SK-N-SH (cell line): ENCODE results near the gene PAQR6. TPM values are rescaled to one million over a fixed set of nuclear protein-coding genes. Genes with fewer than 3 reads are reported as not detected.

Source experiments
- CTCF ChIA-PET: fragments of 300-600, 350-600 bp; formaldehyde crosslinking; extraction: SDS; loops from one replicate; lab custom pipeline; 2021; lab: Yijun Ruan, JAX
- POLR2A ChIA-PET: fragments of 350-600 bp; sonication (Branson Sonifier 250); formaldehyde crosslinking; extraction: SDS; loops from one replicate; lab custom pipeline; 2020; ENCODE audit warnings: antibody characterized with exemption, inconsistent platforms; lab: Yijun Ruan, JAX
- DNase-seq: peaks from one replicate; pipeline ENCODE4 v3.0.0; 2012
- H2AFZ ChIP-seq: fragments of 200-600 bp; sonication (generic); 2 replicates; pipeline ENCODE4 v1.8.1; 2016; ENCODE audit warnings: antibody characterized with exemption, mild to moderate bottlenecking, low read depth
- H3F3A ChIP-seq: fragments of 200-600 bp; sonication (generic); replicated peaks from 2 replicates; pipeline ENCODE3; 2016; ENCODE audit warnings: antibody characterized with exemption, mild to moderate bottlenecking; ENCODE audit not compliant: insufficient read depth
- H3K27ac ChIP-seq, 2 experiments: fragments of 200-500 bp in 1 of 2; fragments of 200-600 bp in 1 of 2; sonication (Bioruptor generic) in 1 of 2; sonication (generic), shearing (Covaris generic) in 1 of 2; 2 replicates each; pipeline versions ENCODE4 v1.5.1 to v1.6.1; 2014 to 2016; ENCODE audit warnings: low read depth in 2 of 2, inconsistent platforms in 1 of 2, low read length in 1 of 2, mild to moderate bottlenecking in 1 of 2, mixed read lengths in 1 of 2
- H3K27me3 ChIP-seq: fragments of 200-600 bp; sonication (generic), shearing (Covaris generic); 2 replicates; pipeline ENCODE4 v1.6.1; 2016; ENCODE audit warnings: mixed run types; ENCODE audit not compliant: insufficient read depth
- H3K36me3 ChIP-seq, 2 experiments: fragments of 200-500 bp in 1 of 2; fragments of 200-600 bp in 1 of 2; sonication (Bioruptor generic) in 1 of 2; sonication (generic) in 1 of 2; replicated peaks in 1 of 2; 2 replicates each; pipeline versions ENCODE3 to v1.5.1; 2014 to 2016; ENCODE audit warnings: low read length in 1 of 2, mild to moderate bottlenecking in 1 of 2; ENCODE audit not compliant: insufficient read depth in 2 of 2, control insufficient read depth in 1 of 2
- H3K4me1 ChIP-seq, 2 experiments: fragments of 200-500 bp in 1 of 2; fragments of 200-600 bp in 1 of 2; sonication (Bioruptor generic) in 1 of 2; sonication (generic), shearing (Covaris generic) in 1 of 2; 2 replicates each; pipeline versions ENCODE4 v1.5.1 to v1.6.1; 2014 to 2016; ENCODE audit warnings: low read depth in 1 of 2, low read length in 1 of 2, mixed run types in 1 of 2; ENCODE audit not compliant: insufficient read depth in 2 of 2, control insufficient read depth in 1 of 2
- H3K4me2 ChIP-seq: fragments of 200-600 bp; sonication (generic), shearing (Covaris generic); 2 replicates; pipeline ENCODE4 v1.6.1; 2017; ENCODE audit warnings: mixed run types
- H3K4me3 ChIP-seq, 2 experiments: fragments of 200-500 bp in 1 of 2; fragments of 200-600 bp in 1 of 2; sonication (Bioruptor generic) in 1 of 2; sonication (generic), shearing (Covaris generic) in 1 of 2; 2 replicates each; pipeline versions ENCODE4 v1.5.1 to v1.8.1; 2014 to 2016; ENCODE audit warnings: low read depth in 2 of 2, inconsistent platforms in 1 of 2, low read length in 1 of 2, mild to moderate bottlenecking in 1 of 2, mixed read lengths in 1 of 2, moderate library complexity in 1 of 2
- H3K79me2 ChIP-seq: fragments of 200-600 bp; sonication (generic); 2 replicates; pipeline ENCODE4 v1.8.1; 2017; ENCODE audit warnings: mild to moderate bottlenecking; ENCODE audit not compliant: insufficient read depth
- H3K9ac ChIP-seq: fragments of 200-600 bp; sonication (generic); 2 replicates; pipeline ENCODE4 v1.6.1; 2017; ENCODE audit warnings: mixed run types
- H3K9me2 ChIP-seq: fragments of 200-600 bp; sonication (generic); 2 replicates; pipeline ENCODE4 v1.6.1; 2017; ENCODE audit warnings: mixed run types
- H3K9me3 ChIP-seq: fragments of 200-600 bp; sonication (generic); 2 replicates; pipeline ENCODE4 v1.6.1; 2017; ENCODE audit warnings: mixed run types, mild to moderate bottlenecking, moderate library complexity
- H4K20me1 ChIP-seq: fragments of 200-600 bp; sonication (generic); 2 replicates; pipeline ENCODE4 v1.6.1; 2017; ENCODE audit warnings: mild to moderate bottlenecking, mixed run types; ENCODE audit not compliant: insufficient read depth
- EP300 ChIP-seq, 2 experiments: IDR thresholded peaks; 2 replicates each; pipeline versions ENCODE4 v1.4.0 to v1.6.1; 2012; ENCODE audit warnings: borderline replicate concordance in 1 of 2, low read depth in 1 of 2, low read length in 1 of 2
- GABPA ChIP-seq: IDR thresholded peaks from 2 replicates; pipeline ENCODE4 v1.4.0; 2012; ENCODE audit warnings: low read depth, mild to moderate bottlenecking
- MEF2A ChIP-seq: IDR thresholded peaks from 2 replicates; pipeline ENCODE4 v1.4.0; 2012; ENCODE audit warnings: low read depth, borderline replicate concordance
- NFIC ChIP-seq: IDR thresholded peaks from 2 replicates; pipeline ENCODE4 v1.4.0; 2012; ENCODE audit warnings: borderline replicate concordance
- PBX3 ChIP-seq: IDR thresholded peaks from 2 replicates; pipeline ENCODE4; 2012
- POLR2AphosphoS5 ChIP-seq: IDR thresholded peaks from 2 replicates; pipeline ENCODE4 v1.6.1; 2012; ENCODE audit warnings: low read depth, low read length
- RAD21 ChIP-seq: IDR thresholded peaks from 2 replicates; pipeline ENCODE4 v1.6.1; 2012; ENCODE audit warnings: mild to moderate bottlenecking, low read length
- RCOR1 ChIP-seq: fragments of 150-350 bp; IDR thresholded peaks from 2 replicates; pipeline ENCODE4 v1.6.1; 2017; ENCODE audit warnings: antibody characterized with exemption, low read length
- SIN3A ChIP-seq: IDR thresholded peaks from 2 replicates; pipeline ENCODE4 v1.6.1; 2012; ENCODE audit warnings: low read depth, mild to moderate bottlenecking, low read length, moderate library complexity, borderline replicate concordance
- TAF1 ChIP-seq: IDR thresholded peaks from 2 replicates; pipeline ENCODE4 v1.6.1; 2012; ENCODE audit warnings: low read depth, mild to moderate bottlenecking, low read length, moderate library complexity, borderline replicate concordance
- YY1 ChIP-seq: IDR thresholded peaks from 2 replicates; pipeline ENCODE4 v1.4.0; 2012; ENCODE audit warnings: low read depth, mild to moderate bottlenecking
- WGBS: methylation state at CpG from one replicate; pipeline ENCODE4 v1.1.6; 2017; ENCODE audit warnings: low lambda C conversion rate; 5-methylcytosine and 5-hydroxymethylcytosine counted together
- polyA plus RNA-seq, 3 experiments: library from polyadenylated mRNA; depleted of rRNA; stranded (reverse); fragments of >200 nt; gene quantifications; 2 replicates each; pipeline ENCODE4 v1.2.3, GENCODE V29; 2012
- TF ChIP-seq, protein P1 (sequence below): fragments of 200-600 bp; sonication (generic); IDR thresholded peaks from 2 replicates; pipeline ENCODE4 v1.6.1; 2017; ENCODE audit warnings: antibody characterized with exemption, mild to moderate bottlenecking, moderate library complexity

The PAQR6 gene
- polyA plus RNA-seq, 1 of the 3 experiments (the other 2 are of a cell fraction) = 2.4 TPM

- H3K4me2 ChIP-seq = no peak overlapping the region
- peaks cover 9 to 49% of the 10 kb centered on the region in 2 experiments for H3K36me3 ChIP-seq
- no peak overlapping the region for H3K4me3 ChIP-seq
- H3K27me3 ChIP-seq = no peaks in the 10 kb centered on the region
- ChIA-PET POLR2A (no interaction called here), CTCF (interaction anchor here (0.9 to 1.1 kb wide), 2 partner anchors 12 to 26 kb away, joined by 3 to 4 read pairs; no protein-coding TSS in a partner anchor)
- 82% methylated on average over 5 of the region's 5 CpGs for WGBS
- no peaks in the 10 kb centered on the region for H3K9me2 ChIP-seq
- no peak overlapping the region for H3K9ac ChIP-seq
- H3K4me1 ChIP-seq = peaks cover 0 to 14% of the 10 kb centered on the region in 2 experiments; a peak in 3 of 4 replicates
- peaks cover 20% of the 10 kb centered on the region for H3F3A ChIP-seq
- 0 out of 2 replicates have a peak, but pooled peaks cover 4% of the 10 kb centered on the region for H4K20me1 ChIP-seq
- H3K9me3 ChIP-seq = no peaks in the 10 kb centered on the region
- H3K79me2 ChIP-seq = peaks cover 72% of the 10 kb centered on the region
- H2AFZ ChIP-seq = no peak overlapping the region
- DNase-seq = no peak
- H3K27ac ChIP-seq = no peak overlapping the region
- no peak for TF ChIP-seq TAF1
- no peak for TF ChIP-seq MEF2A
- TF ChIP-seq GABPA = no peak
- TF ChIP-seq, protein P1, sequence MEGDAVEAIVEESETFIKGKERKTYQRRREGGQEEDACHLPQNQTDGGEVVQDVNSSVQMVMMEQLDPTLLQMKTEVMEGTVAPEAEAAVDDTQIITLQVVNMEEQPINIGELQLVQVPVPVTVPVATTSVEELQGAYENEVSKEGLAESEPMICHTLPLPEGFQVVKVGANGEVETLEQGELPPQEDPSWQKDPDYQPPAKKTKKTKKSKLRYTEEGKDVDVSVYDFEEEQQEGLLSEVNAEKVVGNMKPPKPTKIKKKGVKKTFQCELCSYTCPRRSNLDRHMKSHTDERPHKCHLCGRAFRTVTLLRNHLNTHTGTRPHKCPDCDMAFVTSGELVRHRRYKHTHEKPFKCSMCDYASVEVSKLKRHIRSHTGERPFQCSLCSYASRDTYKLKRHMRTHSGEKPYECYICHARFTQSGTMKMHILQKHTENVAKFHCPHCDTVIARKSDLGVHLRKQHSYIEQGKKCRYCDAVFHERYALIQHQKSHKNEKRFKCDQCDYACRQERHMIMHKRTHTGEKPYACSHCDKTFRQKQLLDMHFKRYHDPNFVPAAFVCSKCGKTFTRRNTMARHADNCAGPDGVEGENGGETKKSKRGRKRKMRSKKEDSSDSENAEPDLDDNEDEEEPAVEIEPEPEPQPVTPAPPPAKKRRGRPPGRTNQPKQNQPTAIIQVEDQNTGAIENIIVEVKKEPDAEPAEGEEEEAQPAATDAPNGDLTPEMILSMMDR = no peak
- TF ChIP-seq EP300 (IDR thresholded peaks at IDR 0.05; ENCODE audit: borderline replicate concordance in 1 of 2, low read depth in 1 of 2, low read length in 1 of 2) = no peak
- TF ChIP-seq NFIC = no peak
- TF ChIP-seq SIN3A = no peak
- no peak for TF ChIP-seq RCOR1
- TF ChIP-seq PBX3 = no peak
- no peak for TF ChIP-seq RAD21
- TF ChIP-seq POLR2AphosphoS5 = no peak
- TF ChIP-seq YY1 = no peak
- TF ChIP-seq, all 33 proteins: peak for 0
These were observed 49.0 kb downstream of the PAQR6 start for GRCh38 chr1:156198831-156199349.

DNA sequence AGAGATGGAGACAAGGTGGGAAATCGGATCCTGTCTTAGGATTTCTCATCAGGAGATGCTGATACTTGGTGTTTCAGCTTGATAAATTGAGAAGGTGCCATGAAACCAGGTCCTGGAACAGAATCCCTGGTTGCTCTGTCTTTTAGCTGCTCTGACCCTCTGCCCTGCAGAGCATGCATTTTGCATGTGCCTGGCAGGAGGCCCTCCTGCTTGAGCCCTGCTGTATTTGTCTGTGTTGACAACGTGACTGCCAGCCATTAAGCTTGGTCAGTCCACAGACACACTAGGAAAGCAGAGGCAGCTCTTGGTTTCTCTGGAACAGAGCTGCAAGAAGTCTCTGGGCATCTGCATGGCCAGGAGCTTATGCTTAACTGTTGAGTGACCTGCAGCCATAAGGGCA, 51.4 kb downstream of the PAQR6 start:
- H3K9me2 ChIP-seq = no peaks in the 10 kb centered on the region
- 0 out of 2 replicates have a peak, but pooled peaks cover 4% of the 10 kb centered on the region for H4K20me1 ChIP-seq
- WGBS = 63% methylated on average over 2 of the region's 2 CpGs
- POLR2A ChIA-PET = no interaction called here
- no peak for TF ChIP-seq RCOR1
- TF ChIP-seq, all 33 proteins: peak for 0
- Histone ChIP-seq H3K79me2 (peaks cover 66% of the 10 kb centered on the region), H3K27me3 (no peaks in the 10 kb centered on the region), H3K4me1 (peaks cover 7 to 16% of the 10 kb centered on the region in 2 experiments; a peak in 2 of 4 replicates), H3K9ac (no peak overlapping the region), H2AFZ (no peak overlapping the region), H3K9me3 (no peaks in the 10 kb centered on the region), H3K4me3 (no peak overlapping the region), H3F3A (peaks cover 2% of the 10 kb centered on the region), H3K4me2 (no peak overlapping the region), H3K27ac (no peak overlapping the region), H3K36me3 (peaks cover 9 to 35% of the 10 kb centered on the region in 2 experiments)
- CTCF ChIA-PET = interaction anchor here (0.9 to 1.4 kb wide), 4 partner anchors 14 to 105 kb away, joined by 3 to 4 read pairs (median 3); no protein-coding TSS in a partner anchor
- no peak for DNase-seq
